GM18499 (cell line): Measurements from ENCODE around the gene CDKN1A.
A peak's percentile ranks its signal among the peaks of the same experiment; 100 is the strongest.

Source experiments
- ATAC-seq: cut with Tn5 transposase; IDR thresholded peaks from one replicate; pipeline ENCODE4 v1.9.1; 2021; ENCODE audit warnings: moderate number of reproducible peaks; ENCODE audit not compliant: insufficient read depth, unreplicated experiment

CDKN1A gene

GRCh38 chr6:36734486-36735060 is 56.1 kb downstream of the CDKN1A start:
- ATAC-seq: no peak

GRCh38 chr6:36735110-36736071 is 56.9 kb downstream of the CDKN1A start:
- ATAC-seq: peak; percentile 65
